ENCODE data around the gene JPT1. TPM values are rescaled to one million over a fixed set of nuclear protein-coding genes. Genes with fewer than 3 reads are reported as not detected.

Gene JPT1
- total RNA-seq, 5 donors from 2014 or later (not counting 1 experiment from before 2014, with no cell fraction given), result 28.3 to 55.8 (median 45.4) TPM

DNA sequence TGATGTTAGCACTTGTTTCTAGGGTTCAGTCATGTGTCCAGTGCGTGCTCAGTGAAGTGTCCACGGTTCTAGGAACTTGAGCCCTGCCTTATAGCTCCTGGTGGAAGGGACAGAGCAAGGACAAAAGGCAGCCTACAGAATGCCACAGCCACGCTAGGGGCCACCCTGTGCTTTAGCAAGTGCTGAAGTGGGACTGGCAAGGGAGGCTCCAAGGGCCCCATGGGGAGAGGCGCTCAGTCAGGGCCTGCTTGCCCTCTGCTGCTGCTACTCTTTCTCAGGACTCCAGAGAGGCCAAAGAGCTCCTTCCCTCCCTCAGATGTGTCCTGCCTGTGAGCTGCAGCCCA, 29.5 kb downstream of the JPT1 start:
- no peak for ATAC-seq (replicated peaks in 1 of 4)

DNA sequence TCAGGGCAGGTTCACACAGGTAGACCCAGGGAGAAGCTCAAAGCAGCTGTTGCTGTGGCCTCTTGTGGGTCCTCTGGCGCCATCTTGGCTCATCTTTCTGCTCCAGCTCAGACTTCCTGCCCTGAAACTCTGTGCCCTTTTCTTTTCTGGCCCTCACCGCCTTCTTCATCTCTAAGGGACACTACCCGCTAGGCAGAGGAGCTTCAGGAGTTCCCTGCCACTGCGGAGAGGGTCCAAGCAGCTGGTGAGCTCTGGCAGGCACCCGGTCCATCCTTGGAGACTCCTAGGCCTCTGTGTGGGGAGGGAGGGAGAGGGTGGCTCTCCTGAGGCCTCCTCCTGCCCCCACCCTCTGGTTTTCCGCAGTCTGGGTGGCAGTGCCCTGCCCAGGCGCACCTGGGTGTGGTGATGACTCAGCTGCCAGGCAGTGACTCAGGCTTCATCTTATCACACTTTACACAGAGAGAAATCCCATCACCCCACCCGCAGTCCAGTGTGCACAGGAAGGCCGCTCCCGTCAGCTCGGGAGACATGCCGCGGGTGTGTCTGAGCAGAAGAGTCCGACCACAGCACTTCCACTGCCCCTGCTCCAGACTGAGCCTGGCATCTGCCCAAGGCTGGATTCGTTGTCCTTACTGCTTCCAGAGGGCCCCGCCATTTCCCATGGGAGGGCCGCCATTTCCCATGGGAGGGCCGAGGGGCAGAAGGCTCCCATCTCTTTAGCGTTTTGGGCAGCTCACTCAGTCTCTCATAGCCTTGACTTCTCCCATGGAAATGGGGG, 30.1 kb downstream of the JPT1 start:
- no peak overlapping the region for H3K4me3 ChIP-seq (ENCODE audit: control insufficient read depth in 1 of 2, extremely low read depth in 1 of 2, low read length in 1 of 2)
- Mint-ChIP-seq H3K36me3 (peaks cover 19% of the 10 kb centered on the region), H3K27me3 (no peaks in the 10 kb centered on the region), H3K4me3 (peak overlapping the region in 1 of 3 donors; percentile 49), H3K27ac (peak overlapping the region; percentile 68 to 91), H3K9me3 (no peaks in the 10 kb centered on the region), H3K4me1 (peaks cover 28 to 35% (median 33%) of the 10 kb centered on the region in 3 donors)
- no peaks in the 10 kb centered on the region for H3K9me3 ChIP-seq
- POLR2A ChIA-PET, result interaction anchor here (0.6 kb wide), 2 partner anchors 23 to 69 kb away, joined by 4 read pairs; no protein-coding TSS in a partner anchor
- H3K36me3 ChIP-seq (ENCODE audit: control insufficient read depth in 2 of 2, extremely low read depth in 1 of 2, insufficient read depth in 1 of 2, low read length in 1 of 2), result peaks cover 0 to 14% of the 10 kb centered on the region in 2 donors
- peaks cover 0 to 28% of the 10 kb centered on the region in 2 experiments for H3K4me1 ChIP-seq (ENCODE audit: control insufficient read depth in 1 of 2, extremely low read depth in 1 of 2, insufficient read depth in 2 of 2, low read length in 2 of 2)
- H3K27me3 ChIP-seq (replicated peaks in 1 of 2; ENCODE audit: control insufficient read depth in 2 of 2, extremely low read depth in 1 of 2, insufficient read depth in 2 of 2, low read length in 1 of 2), result no peaks in the 10 kb centered on the region
- ATAC-seq (replicated peaks in 1 of 4) (peak; percentile 64 to 93 (median 86)), DNase-seq (peak in 8 of 35 experiments; percentile 4 to 65 (median 38))
- CTCF ChIA-PET, result interaction anchor here in 1 of 2 donors (1.6 kb wide), 1 partner anchor 10 kb away, joined by 7 read pairs; no protein-coding TSS in a partner anchor
- peak overlapping the region; percentile 25 for H3K27ac ChIP-seq (ENCODE audit: low read length)
- 57% methylated on average over 16 of the region's 19 CpGs for WGBS (ENCODE audit: insufficient coverage)

More for the DNA sequence above, 29.5 kb downstream of the JPT1 start:
- WGBS (ENCODE audit: insufficient coverage), result 91% methylated on average over 4 of the region's 4 CpGs
- no peaks in the 10 kb centered on the region for H3K9me3 ChIP-seq
- peaks cover 0 to 33% of the 10 kb centered on the region in 2 experiments for H3K4me1 ChIP-seq (ENCODE audit: control insufficient read depth in 1 of 2, extremely low read depth in 1 of 2, insufficient read depth in 2 of 2, low read length in 2 of 2)
- CTCF ChIA-PET, result interaction anchor here in 1 of 2 donors (0.6 kb wide), 1 partner anchor 13 kb away, joined by 4 read pairs; no protein-coding TSS in a partner anchor
- no peak for DNase-seq
- H3K27me3 Mint-ChIP-seq, result no peaks in the 10 kb centered on the region
- peak overlapping the region; percentile 64 to 91 for H3K27ac Mint-ChIP-seq
- H3K4me3 Mint-ChIP-seq, result peak overlapping the region in 1 of 3 donors; percentile 49
- no peak overlapping the region for H3K4me3 ChIP-seq (ENCODE audit: control insufficient read depth in 1 of 2, extremely low read depth in 1 of 2, low read length in 1 of 2)
- peaks cover 0 to 19% of the 10 kb centered on the region in 2 donors for H3K36me3 ChIP-seq (ENCODE audit: control insufficient read depth in 2 of 2, extremely low read depth in 1 of 2, insufficient read depth in 1 of 2, low read length in 1 of 2)
- H3K9me3 Mint-ChIP-seq, result no peaks in the 10 kb centered on the region
- peaks cover 28 to 39% (median 35%) of the 10 kb centered on the region in 3 donors for H3K4me1 Mint-ChIP-seq
- H3K27me3 ChIP-seq (replicated peaks in 1 of 2; ENCODE audit: control insufficient read depth in 2 of 2, extremely low read depth in 1 of 2, insufficient read depth in 2 of 2, low read length in 1 of 2), result no peaks in the 10 kb centered on the region
- POLR2A ChIA-PET, result no interaction called here
- peak overlapping the region; percentile 12 for H3K27ac ChIP-seq (ENCODE audit: low read length)
- H3K36me3 Mint-ChIP-seq, result peaks cover 19% of the 10 kb centered on the region

DNA sequence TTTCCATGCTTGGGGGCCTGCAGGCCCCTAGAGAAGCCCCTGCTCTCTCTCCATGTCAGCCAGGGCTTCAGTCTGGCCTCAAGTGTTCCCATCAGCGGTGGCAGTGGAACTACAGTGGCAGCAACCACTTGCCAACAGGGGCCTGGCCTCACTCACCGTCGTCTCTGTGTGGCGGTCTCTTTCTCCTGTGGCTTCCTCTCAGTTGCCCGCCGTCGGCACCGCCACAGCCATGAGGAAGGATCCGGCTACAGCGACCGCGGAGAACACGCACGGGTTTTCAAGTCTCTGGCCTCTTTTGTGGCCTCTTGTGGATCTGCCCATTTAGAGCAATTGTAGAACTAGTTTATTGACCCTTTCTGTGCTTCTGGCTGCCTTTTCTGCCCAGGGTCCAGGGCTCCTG, 36.0 kb downstream of the JPT1 start:
- Mint-ChIP-seq H3K4me1 (peaks cover 15 to 35% (median 27%) of the 10 kb centered on the region in 3 donors), H3K9me3 (no peaks in the 10 kb centered on the region), H3K27me3 (no peaks in the 10 kb centered on the region), H3K36me3 (peaks cover 23% of the 10 kb centered on the region), H3K27ac (peak overlapping the region; percentile 22 to 31), H3K4me3 (no peak overlapping the region)
- Histone ChIP-seq H3K9me3 (no peaks in the 10 kb centered on the region), H3K27me3 (replicated peaks in 1 of 2; ENCODE audit: control insufficient read depth in 2 of 2, extremely low read depth in 1 of 2, insufficient read depth in 2 of 2, low read length in 1 of 2) (no peaks in the 10 kb centered on the region), H3K4me1 (ENCODE audit: control insufficient read depth in 1 of 2, extremely low read depth in 1 of 2, insufficient read depth in 2 of 2, low read length in 2 of 2) (peaks cover 3 to 21% of the 10 kb centered on the region in 2 experiments), H3K36me3 (ENCODE audit: control insufficient read depth in 2 of 2, extremely low read depth in 1 of 2, insufficient read depth in 1 of 2, low read length in 1 of 2) (peaks cover 4 to 28% of the 10 kb centered on the region in 2 donors), H3K27ac (ENCODE audit: low read length) (no peak overlapping the region), H3K4me3 (ENCODE audit: control insufficient read depth in 1 of 2, extremely low read depth in 1 of 2, low read length in 1 of 2) (no peak overlapping the region)
- ATAC-seq (replicated peaks in 1 of 4) (no peak), DNase-seq (no peak)
- WGBS (ENCODE audit: insufficient coverage), result 98% methylated on average over 13 of the region's 14 CpGs
- ChIA-PET CTCF (interaction anchor here (0.6 to 0.7 kb wide), 2 partner anchors 587 to 630 kb away, joined by 3 to 4 read pairs; no protein-coding TSS in a partner anchor), POLR2A (interaction anchor here in 1 of 2 donors (0.6 kb wide), 1 partner anchor 805 kb away, joined by 5 read pairs; no protein-coding TSS in a partner anchor)

DNA sequence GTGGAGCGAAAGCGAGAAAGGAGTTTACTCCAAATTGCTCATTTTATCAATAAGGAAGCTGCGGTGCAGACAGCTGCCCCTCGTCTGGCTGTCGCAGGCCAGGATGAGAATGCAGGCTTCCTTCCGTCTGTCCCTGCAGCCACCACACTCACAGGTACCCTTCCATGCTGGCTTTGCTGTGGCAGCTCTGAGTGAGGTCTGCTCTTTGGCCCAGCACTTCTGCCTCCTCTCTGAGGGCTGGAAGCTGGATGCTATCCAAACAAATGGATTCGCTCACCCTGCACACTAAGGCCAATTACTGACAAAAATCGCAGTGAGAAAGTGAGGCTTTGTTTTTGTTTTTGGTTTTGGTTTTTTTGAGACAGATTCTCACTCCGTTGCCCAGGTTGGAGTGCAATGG, 37.6 kb downstream of the JPT1 start:
- Histone ChIP-seq H3K27me3 (replicated peaks in 1 of 2; ENCODE audit: control insufficient read depth in 2 of 2, extremely low read depth in 1 of 2, insufficient read depth in 2 of 2, low read length in 1 of 2) (no peaks in the 10 kb centered on the region), H3K4me1 (ENCODE audit: control insufficient read depth in 1 of 2, extremely low read depth in 1 of 2, insufficient read depth in 2 of 2, low read length in 2 of 2) (peaks cover 6 to 26% of the 10 kb centered on the region in 2 experiments), H3K36me3 (ENCODE audit: control insufficient read depth in 2 of 2, extremely low read depth in 1 of 2, insufficient read depth in 1 of 2, low read length in 1 of 2) (peaks cover 4 to 28% of the 10 kb centered on the region in 2 donors), H3K27ac (ENCODE audit: low read length) (no peak overlapping the region), H3K9me3 (no peaks in the 10 kb centered on the region), H3K4me3 (ENCODE audit: control insufficient read depth in 1 of 2, extremely low read depth in 1 of 2, low read length in 1 of 2) (no peak overlapping the region)
- Mint-ChIP-seq H3K4me3 (no peak overlapping the region), H3K9me3 (no peaks in the 10 kb centered on the region), H3K27ac (no peak overlapping the region), H3K4me1 (peaks cover 21 to 38% (median 31%) of the 10 kb centered on the region in 3 donors), H3K27me3 (no peaks in the 10 kb centered on the region), H3K36me3 (peaks cover 28% of the 10 kb centered on the region)
- CTCF ChIA-PET, result interaction anchor here (0.6 to 4.5 kb wide), 4 partner anchors 15 to 86 kb away, joined by 3 to 78 read pairs (median 4); partner anchors contain the start of gene NT5C (in 1 of the 2)
- WGBS (ENCODE audit: insufficient coverage), result 95% methylated on average over 5 of the region's 9 CpGs
- POLR2A ChIA-PET, result no interaction called here
- DNase-seq, result no peak
- no peak for ATAC-seq (replicated peaks in 1 of 4)

DNA sequence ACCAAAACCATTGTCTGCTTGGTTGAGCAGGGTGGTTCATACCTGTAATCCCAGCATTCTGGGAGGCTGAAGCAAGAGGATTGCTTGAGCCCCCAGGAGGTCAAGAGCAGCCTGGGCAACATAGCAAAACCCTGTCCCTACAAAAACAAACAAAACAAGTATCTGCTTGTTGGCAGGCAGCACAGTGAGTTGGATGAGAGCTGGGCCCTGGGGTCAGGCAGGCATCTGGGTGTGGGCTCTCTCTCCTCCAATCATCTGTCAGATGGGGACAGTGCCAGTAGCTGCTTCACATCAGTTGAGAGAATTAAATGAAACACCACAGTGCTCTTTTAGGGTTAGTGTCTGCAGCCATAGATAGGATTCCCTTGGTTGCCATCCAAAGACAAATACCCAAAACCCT, 38.8 kb downstream of the JPT1 start:
- no peak overlapping the region for H3K4me3 ChIP-seq (ENCODE audit: control insufficient read depth in 1 of 2, extremely low read depth in 1 of 2, low read length in 1 of 2)
- H3K27me3 ChIP-seq (replicated peaks in 1 of 2; ENCODE audit: control insufficient read depth in 2 of 2, extremely low read depth in 1 of 2, insufficient read depth in 2 of 2, low read length in 1 of 2), result no peaks in the 10 kb centered on the region
- no peaks in the 10 kb centered on the region for H3K9me3 ChIP-seq
- H3K27ac ChIP-seq (ENCODE audit: low read length), result no peak overlapping the region
- Mint-ChIP-seq H3K27ac (no peak overlapping the region), H3K9me3 (no peaks in the 10 kb centered on the region), H3K27me3 (no peaks in the 10 kb centered on the region), H3K4me1 (peaks cover 33 to 48% (median 40%) of the 10 kb centered on the region in 3 donors), H3K36me3 (peaks cover 22% of the 10 kb centered on the region), H3K4me3 (peak overlapping the region in 2 of 3 donors; percentile 9 to 80)
- DNase-seq, result no peak
- ATAC-seq (replicated peaks in 1 of 4), result no peak
- POLR2A ChIA-PET, result no interaction called here
- peaks cover 10 to 38% of the 10 kb centered on the region in 2 experiments for H3K4me1 ChIP-seq (ENCODE audit: control insufficient read depth in 1 of 2, extremely low read depth in 1 of 2, insufficient read depth in 2 of 2, low read length in 2 of 2)
- CTCF ChIA-PET, result interaction anchor here (0.6 to 4.5 kb wide), 8 partner anchors 16 to 296 kb away, joined by 3 to 78 read pairs (median 8); partner anchors contain the start of genes MRPL58 (in 1 of the 2) and NT5C (in 1 of the 2)
- H3K36me3 ChIP-seq (ENCODE audit: control insufficient read depth in 2 of 2, extremely low read depth in 1 of 2, insufficient read depth in 1 of 2, low read length in 1 of 2), result peaks cover 4 to 23% of the 10 kb centered on the region in 2 donors
